GM12864 (cell line): ENCODE results near the gene TRIM73.
"Not testable (repeated sequence)": the region's sequence is repeated elsewhere in the genome, so short reads cannot be mapped to it uniquely, and the experiment has no call there.

Experiments
- DNase-seq: peaks from one replicate; pipeline ENCODE4 v3.0.0-alpha.2; 2011; ENCODE audit warnings: low read depth
- H3K4me3 ChIP-seq: 2 replicates; pipeline ENCODE4 v1.5.1; 2011; ENCODE audit warnings: mild to moderate bottlenecking, low read depth, low read length, control low read depth
- CTCF ChIP-seq: IDR thresholded peaks from 2 replicates; pipeline ENCODE4 v1.5.1; 2011; ENCODE audit warnings: low read depth, mild to moderate bottlenecking, moderate library complexity, low read length, control low read depth, inconsistent platforms; ENCODE audit errors: missing control alignments

The TRIM73 gene

GRCh38 chr7:75452494-75452955, 57.1 kb downstream of the TRIM73 start:
- DNase-seq, result not testable (repeated sequence)

More at GRCh38 chr7:75452494-75452955, 57.1 kb downstream of the TRIM73 start:
- peak; percentile 39 for TF ChIP-seq CTCF
- H3K4me3 ChIP-seq, result not testable (repeated sequence)
